Measurements from ENCODE around the gene LAG3. TPM values are rescaled to one million over a fixed set of nuclear protein-coding genes. Genes with fewer than 3 reads are reported as not detected.

LAG3 gene
- total RNA-seq, 1 experiment from 2014 or later, result 2.2 TPM

DNA sequence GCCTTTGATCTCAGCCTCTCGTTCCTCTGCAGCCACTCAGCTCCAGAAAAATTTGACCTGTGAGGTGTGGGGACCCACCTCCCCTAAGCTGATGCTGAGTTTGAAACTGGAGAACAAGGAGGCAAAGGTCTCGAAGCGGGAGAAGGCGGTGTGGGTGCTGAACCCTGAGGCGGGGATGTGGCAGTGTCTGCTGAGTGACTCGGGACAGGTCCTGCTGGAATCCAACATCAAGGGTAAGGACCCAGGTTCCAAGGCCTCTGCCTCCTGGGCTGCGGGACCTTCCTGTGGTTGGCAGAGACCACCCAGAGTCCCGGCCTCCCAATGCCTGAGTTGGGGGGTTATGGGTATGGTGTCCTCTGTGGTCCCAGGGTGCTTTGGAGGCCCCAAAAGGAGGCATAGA is 44.8 kb downstream of the LAG3 start:
- Mint-ChIP-seq H3K4me1 (peaks cover 38% of the 10 kb centered on the region in 2 experiments), H3K36me3 (ENCODE audit: insufficient read depth in 1 of 3, low read depth in 3 of 3) (peaks cover 0 to 3% (median 0%) of the 10 kb centered on the region in 3 experiments; a peak in 1 of 7 replicates)

More for the DNA sequence above, 44.8 kb downstream of the LAG3 start:
- Histone ChIP-seq H2BK5ac (ENCODE audit: insufficient read length, low read length) (no peak overlapping the region), H2AFZ (ENCODE audit: low read length) (no peak overlapping the region), H2BK12ac (ENCODE audit: insufficient read length, low read depth, low read length) (no peak overlapping the region), H4K8ac (replicated peaks; ENCODE audit: insufficient read length, low read depth, low read length) (no peak overlapping the region), H2BK120ac (ENCODE audit: low read depth, low read length, poor library complexity, severe bottlenecking) (no peak overlapping the region), H2BK20ac (ENCODE audit: low read depth, low read length, poor library complexity, severe bottlenecking) (no peak overlapping the region), H3K4me2 (ENCODE audit: insufficient read depth, insufficient read length, low read length) (no peak overlapping the region), H3K9me3 (ENCODE audit: control insufficient read depth, low read depth, low read length) (no peaks in the 10 kb centered on the region), H3K18ac (ENCODE audit: insufficient read length, low read depth, low read length) (no peak overlapping the region), H3T11ph (ENCODE audit: low read length) (no peak overlapping the region), H3K4ac (ENCODE audit: low read depth, low read length) (no peak overlapping the region), H2AK5ac (ENCODE audit: insufficient read length, low read length) (no peak overlapping the region), H3K79me2 (ENCODE audit: insufficient read depth, low read length) (no peaks in the 10 kb centered on the region), H3K56ac (ENCODE audit: insufficient read length, low read depth, low read length) (no peak overlapping the region), H3K27ac (ENCODE audit: insufficient read length, low read depth, low read length) (no peak overlapping the region), H4K5ac (ENCODE audit: insufficient read length, low read depth, low read length) (no peak overlapping the region), H3K4me1 (ENCODE audit: insufficient read depth, low read length) (peaks cover 7% of the 10 kb centered on the region; the same call in 1 of the 2 replicates), H3K27me3 (ENCODE audit: insufficient read depth, low read length) (peaks cover 4% of the 10 kb centered on the region; the same call in 1 of the 2 replicates), H3K9ac (ENCODE audit: extremely low read depth, insufficient read length, low read length) (no peak overlapping the region), H3K14ac (ENCODE audit: insufficient read depth, low read length) (no peak overlapping the region), H2BK15ac (ENCODE audit: low read depth, low read length) (no peak overlapping the region), H3K23ac (ENCODE audit: insufficient read length, low read depth, low read length) (no peak overlapping the region), H3K79me1 (ENCODE audit: insufficient read depth, low read depth, low read length, poor library complexity, severe bottlenecking) (no peaks in the 10 kb centered on the region), H4K20me1 (ENCODE audit: control insufficient read depth, insufficient read depth, insufficient read length) (no peaks in the 10 kb centered on the region), H3K23me2 (ENCODE audit: insufficient read length, low read depth, low read length, poor library complexity, severe bottlenecking) (peaks cover 7% of the 10 kb centered on the region), H4K91ac (ENCODE audit: insufficient read length, low read depth, low read length) (no peak overlapping the region)
- Mint-ChIP-seq H3K9me3 (peaks cover 0 to 2% of the 10 kb centered on the region in 2 experiments; a peak in 1 of 5 replicates), H3K27me3 (ENCODE audit: low read depth) (peaks cover 63% of the 10 kb centered on the region), H3K4me3 (no peak overlapping the region), H3K27ac (no peak overlapping the region)
- DNase-seq, result no peak
- no CpG with 5 or more reads among the region's 8 CpGs for WGBS (ENCODE audit: extremely low coverage, insufficient read length, low lambda C conversion rate)
- TF ChIP-seq, protein P1, sequence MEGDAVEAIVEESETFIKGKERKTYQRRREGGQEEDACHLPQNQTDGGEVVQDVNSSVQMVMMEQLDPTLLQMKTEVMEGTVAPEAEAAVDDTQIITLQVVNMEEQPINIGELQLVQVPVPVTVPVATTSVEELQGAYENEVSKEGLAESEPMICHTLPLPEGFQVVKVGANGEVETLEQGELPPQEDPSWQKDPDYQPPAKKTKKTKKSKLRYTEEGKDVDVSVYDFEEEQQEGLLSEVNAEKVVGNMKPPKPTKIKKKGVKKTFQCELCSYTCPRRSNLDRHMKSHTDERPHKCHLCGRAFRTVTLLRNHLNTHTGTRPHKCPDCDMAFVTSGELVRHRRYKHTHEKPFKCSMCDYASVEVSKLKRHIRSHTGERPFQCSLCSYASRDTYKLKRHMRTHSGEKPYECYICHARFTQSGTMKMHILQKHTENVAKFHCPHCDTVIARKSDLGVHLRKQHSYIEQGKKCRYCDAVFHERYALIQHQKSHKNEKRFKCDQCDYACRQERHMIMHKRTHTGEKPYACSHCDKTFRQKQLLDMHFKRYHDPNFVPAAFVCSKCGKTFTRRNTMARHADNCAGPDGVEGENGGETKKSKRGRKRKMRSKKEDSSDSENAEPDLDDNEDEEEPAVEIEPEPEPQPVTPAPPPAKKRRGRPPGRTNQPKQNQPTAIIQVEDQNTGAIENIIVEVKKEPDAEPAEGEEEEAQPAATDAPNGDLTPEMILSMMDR (conservative IDR thresholded peaks at IDR 0.05), result no peak
